ENCODE measurements around the gene BTLA.

DNA sequence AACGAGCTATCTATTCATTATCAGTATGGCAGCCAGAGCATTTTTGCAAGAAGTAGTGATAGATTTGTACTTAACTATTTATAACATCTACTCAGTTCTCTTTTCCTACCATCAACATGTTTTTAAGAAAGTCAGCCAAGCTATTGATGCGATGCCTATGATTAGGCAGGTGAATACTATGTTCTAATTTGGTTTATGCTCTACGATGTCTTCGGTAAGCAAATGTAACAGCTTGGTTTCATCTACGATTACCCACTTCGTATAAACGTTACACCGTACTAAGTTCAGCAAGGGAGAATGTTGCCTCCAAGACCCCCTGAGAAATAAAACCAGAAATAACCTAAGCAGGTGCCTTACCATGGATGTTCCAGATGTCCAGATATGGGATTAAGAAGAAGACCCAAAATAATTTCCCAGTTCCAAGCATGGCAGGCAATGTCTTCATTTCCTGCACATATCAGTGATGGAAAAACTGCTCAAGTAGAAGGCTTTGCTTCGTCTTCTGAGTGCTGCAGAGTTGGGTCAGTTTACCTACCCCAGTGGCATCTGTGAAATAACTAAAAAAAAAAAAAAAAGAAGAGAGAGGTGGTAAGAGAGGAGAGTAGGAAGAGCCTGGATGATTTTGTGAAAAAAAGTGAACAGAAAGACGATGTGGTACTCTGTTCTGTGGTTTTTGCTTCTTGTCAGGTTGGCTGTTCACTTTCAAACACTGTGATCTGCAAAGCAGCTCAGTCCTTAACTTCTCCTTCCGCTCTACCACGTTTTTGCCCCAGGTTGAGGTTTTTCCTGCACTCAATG, at the start of gene BTLA:
- TF ChIP-seq, protein P1, sequence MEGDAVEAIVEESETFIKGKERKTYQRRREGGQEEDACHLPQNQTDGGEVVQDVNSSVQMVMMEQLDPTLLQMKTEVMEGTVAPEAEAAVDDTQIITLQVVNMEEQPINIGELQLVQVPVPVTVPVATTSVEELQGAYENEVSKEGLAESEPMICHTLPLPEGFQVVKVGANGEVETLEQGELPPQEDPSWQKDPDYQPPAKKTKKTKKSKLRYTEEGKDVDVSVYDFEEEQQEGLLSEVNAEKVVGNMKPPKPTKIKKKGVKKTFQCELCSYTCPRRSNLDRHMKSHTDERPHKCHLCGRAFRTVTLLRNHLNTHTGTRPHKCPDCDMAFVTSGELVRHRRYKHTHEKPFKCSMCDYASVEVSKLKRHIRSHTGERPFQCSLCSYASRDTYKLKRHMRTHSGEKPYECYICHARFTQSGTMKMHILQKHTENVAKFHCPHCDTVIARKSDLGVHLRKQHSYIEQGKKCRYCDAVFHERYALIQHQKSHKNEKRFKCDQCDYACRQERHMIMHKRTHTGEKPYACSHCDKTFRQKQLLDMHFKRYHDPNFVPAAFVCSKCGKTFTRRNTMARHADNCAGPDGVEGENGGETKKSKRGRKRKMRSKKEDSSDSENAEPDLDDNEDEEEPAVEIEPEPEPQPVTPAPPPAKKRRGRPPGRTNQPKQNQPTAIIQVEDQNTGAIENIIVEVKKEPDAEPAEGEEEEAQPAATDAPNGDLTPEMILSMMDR (tag by site-specific recombination; IDR thresholded peaks at IDR 0.05): no peak
- TF ChIP-seq, protein P2, sequence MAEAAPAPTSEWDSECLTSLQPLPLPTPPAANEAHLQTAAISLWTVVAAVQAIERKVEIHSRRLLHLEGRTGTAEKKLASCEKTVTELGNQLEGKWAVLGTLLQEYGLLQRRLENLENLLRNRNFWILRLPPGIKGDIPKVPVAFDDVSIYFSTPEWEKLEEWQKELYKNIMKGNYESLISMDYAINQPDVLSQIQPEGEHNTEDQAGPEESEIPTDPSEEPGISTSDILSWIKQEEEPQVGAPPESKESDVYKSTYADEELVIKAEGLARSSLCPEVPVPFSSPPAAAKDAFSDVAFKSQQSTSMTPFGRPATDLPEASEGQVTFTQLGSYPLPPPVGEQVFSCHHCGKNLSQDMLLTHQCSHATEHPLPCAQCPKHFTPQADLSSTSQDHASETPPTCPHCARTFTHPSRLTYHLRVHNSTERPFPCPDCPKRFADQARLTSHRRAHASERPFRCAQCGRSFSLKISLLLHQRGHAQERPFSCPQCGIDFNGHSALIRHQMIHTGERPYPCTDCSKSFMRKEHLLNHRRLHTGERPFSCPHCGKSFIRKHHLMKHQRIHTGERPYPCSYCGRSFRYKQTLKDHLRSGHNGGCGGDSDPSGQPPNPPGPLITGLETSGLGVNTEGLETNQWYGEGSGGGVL (tag by site-specific recombination; IDR thresholded peaks at IDR 0.05): no peak
- TF ChIP-seq ZNF626 (tag by site-specific recombination; IDR thresholded peaks at IDR 0.05): no peak
- no peak for TF ChIP-seq ZNF785 (tag by site-specific recombination; IDR thresholded peaks at IDR 0.05)
- TF ChIP-seq PRDM1 (tag by site-specific recombination; IDR thresholded peaks at IDR 0.05): no peak
- TF ChIP-seq, protein P3, sequence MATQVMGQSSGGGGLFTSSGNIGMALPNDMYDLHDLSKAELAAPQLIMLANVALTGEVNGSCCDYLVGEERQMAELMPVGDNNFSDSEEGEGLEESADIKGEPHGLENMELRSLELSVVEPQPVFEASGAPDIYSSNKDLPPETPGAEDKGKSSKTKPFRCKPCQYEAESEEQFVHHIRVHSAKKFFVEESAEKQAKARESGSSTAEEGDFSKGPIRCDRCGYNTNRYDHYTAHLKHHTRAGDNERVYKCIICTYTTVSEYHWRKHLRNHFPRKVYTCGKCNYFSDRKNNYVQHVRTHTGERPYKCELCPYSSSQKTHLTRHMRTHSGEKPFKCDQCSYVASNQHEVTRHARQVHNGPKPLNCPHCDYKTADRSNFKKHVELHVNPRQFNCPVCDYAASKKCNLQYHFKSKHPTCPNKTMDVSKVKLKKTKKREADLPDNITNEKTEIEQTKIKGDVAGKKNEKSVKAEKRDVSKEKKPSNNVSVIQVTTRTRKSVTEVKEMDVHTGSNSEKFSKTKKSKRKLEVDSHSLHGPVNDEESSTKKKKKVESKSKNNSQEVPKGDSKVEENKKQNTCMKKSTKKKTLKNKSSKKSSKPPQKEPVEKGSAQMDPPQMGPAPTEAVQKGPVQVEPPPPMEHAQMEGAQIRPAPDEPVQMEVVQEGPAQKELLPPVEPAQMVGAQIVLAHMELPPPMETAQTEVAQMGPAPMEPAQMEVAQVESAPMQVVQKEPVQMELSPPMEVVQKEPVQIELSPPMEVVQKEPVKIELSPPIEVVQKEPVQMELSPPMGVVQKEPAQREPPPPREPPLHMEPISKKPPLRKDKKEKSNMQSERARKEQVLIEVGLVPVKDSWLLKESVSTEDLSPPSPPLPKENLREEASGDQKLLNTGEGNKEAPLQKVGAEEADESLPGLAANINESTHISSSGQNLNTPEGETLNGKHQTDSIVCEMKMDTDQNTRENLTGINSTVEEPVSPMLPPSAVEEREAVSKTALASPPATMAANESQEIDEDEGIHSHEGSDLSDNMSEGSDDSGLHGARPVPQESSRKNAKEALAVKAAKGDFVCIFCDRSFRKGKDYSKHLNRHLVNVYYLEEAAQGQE (tag by site-specific recombination; IDR thresholded peaks at IDR 0.05): no peak
- TF ChIP-seq, protein P4, sequence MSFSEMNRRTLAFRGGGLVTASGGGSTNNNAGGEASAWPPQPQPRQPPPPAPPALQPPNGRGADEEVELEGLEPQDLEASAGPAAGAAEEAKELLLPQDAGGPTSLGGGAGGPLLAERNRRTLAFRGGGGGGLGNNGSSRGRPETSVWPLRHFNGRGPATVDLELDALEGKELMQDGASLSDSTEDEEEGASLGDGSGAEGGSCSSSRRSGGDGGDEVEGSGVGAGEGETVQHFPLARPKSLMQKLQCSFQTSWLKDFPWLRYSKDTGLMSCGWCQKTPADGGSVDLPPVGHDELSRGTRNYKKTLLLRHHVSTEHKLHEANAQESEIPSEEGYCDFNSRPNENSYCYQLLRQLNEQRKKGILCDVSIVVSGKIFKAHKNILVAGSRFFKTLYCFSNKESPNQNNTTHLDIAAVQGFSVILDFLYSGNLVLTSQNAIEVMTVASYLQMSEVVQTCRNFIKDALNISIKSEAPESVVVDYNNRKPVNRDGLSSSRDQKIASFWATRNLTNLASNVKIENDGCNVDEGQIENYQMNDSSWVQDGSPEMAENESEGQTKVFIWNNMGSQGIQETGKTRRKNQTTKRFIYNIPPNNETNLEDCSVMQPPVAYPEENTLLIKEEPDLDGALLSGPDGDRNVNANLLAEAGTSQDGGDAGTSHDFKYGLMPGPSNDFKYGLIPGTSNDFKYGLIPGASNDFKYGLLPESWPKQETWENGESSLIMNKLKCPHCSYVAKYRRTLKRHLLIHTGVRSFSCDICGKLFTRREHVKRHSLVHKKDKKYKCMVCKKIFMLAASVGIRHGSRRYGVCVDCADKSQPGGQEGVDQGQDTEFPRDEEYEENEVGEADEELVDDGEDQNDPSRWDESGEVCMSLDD (tag by site-specific recombination; IDR thresholded peaks at IDR 0.05): no peak
- TF ChIP-seq, protein P5, sequence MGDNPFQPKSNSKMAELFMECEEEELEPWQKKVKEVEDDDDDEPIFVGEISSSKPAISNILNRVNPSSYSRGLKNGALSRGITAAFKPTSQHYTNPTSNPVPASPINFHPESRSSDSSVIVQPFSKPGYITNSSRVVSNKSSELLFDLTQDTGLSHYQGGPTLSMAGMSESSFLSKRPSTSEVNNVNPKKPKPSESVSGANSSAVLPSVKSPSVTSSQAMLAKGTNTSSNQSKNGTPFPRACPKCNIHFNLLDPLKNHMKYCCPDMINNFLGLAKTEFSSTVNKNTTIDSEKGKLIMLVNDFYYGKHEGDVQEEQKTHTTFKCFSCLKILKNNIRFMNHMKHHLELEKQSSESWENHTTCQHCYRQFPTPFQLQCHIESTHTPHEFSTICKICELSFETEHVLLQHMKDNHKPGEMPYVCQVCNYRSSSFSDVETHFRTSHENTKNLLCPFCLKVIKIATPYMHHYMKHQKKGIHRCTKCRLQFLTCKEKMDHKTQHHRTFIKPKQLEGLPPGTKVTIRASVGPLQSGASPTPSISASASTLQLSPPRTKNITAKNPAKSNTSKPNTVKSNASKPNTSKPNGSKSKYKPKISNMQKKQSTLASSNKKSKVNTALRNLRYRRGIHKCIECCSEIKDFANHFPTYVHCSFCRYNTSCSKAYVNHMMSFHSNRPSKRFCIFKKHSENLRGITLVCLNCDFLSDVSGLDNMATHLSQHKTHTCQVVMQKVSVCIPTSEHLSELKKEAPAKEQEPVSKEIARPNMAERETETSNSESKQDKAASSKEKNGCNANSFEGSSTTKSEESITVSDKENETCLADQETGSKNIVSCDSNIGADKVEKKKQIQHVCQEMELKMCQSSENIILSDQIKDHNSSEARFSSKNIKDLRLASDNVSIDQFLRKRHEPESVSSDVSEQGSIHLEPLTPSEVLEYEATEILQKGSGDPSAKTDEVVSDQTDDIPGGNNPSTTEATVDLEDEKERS (tag by site-specific recombination; IDR thresholded peaks at IDR 0.05): no peak
- TF ChIP-seq ZNF776 (tag by site-specific recombination; IDR thresholded peaks at IDR 0.05; ENCODE audit: borderline replicate concordance): no peak
- TF ChIP-seq ZNF350 (tag by site-specific recombination; IDR thresholded peaks at IDR 0.05): no peak
